Stimulated activated naive B cell treated with anti-CD40 and anti-IgM and Interleukin-4, amounts not matched to agents 10 μg/mL and 1 μg/mL and 100 μg/mL, for 72 hours (primary cell): Measurements from ENCODE around the gene CKS1B.

Experiments
- ATAC-seq, 2 donors: fragments of 150-1000 bp; cut with Tn5 transposase; replicated peaks; 2 replicates each; pipeline ENCODE4 v1.10.0; 2021; ENCODE audit warnings: moderate library complexity in 1 of 2
- DNase-seq: peaks from one replicate; pipeline ENCODE4 v3.0.0; 2021
- H3K27ac Mint-ChIP-seq: one replicate; pipeline ENCODE4 v1.8.0; 2022; ENCODE audit warnings: mild to moderate bottlenecking, mixed read lengths
- H3K27me3 Mint-ChIP-seq, 2 donors: one replicate each; pipeline ENCODE4 v1.8.0; 2022; ENCODE audit warnings: mixed read lengths in 2 of 2
- H3K36me3 Mint-ChIP-seq, 2 donors: one replicate each; pipeline ENCODE4 v1.8.0; 2022; ENCODE audit warnings: mixed read lengths in 2 of 2, mild to moderate bottlenecking in 1 of 2
- H3K4me1 Mint-ChIP-seq, 2 donors: one replicate each; pipeline ENCODE4 v1.8.0; 2022; ENCODE audit warnings: mixed read lengths in 2 of 2, mild to moderate bottlenecking in 1 of 2
- H3K4me3 Mint-ChIP-seq, 2 donors: one replicate each; pipeline ENCODE4 v1.8.0; 2022; ENCODE audit warnings: mild to moderate bottlenecking in 2 of 2, mixed read lengths in 2 of 2, moderate library complexity in 1 of 2
- H3K9me3 Mint-ChIP-seq, 2 donors: one replicate each; pipeline ENCODE4 v1.8.0; 2022; ENCODE audit warnings: mixed read lengths in 2 of 2, mild to moderate bottlenecking in 1 of 2

Gene CKS1B

GRCh38 chr1:154974102-154974807, at the start of gene CKS1B:
CKS1B (plus strand) TSS chr1:154974681; CDS start chr1:154974746, 65 bp downstream.
- Mint-ChIP-seq H3K36me3 (peaks cover 14 to 25% of the 10 kb centered on the region in 2 donors), H3K4me1 (peaks cover 33 to 42% of the 10 kb centered on the region in 2 donors), H3K4me3 (no peak within 1 kb of the TSS), H3K9me3 (no peaks in the 10 kb centered on the region), H3K27me3 (no peaks in the 10 kb centered on the region), H3K27ac (no peak within 1 kb of the TSS)
- DNase-seq (peak; percentile 98), ATAC-seq (peak; percentile 83 to 84)

- Mint-ChIP-seq H3K27ac (peak overlapping the region; percentile 68), H3K27me3 (no peaks in the 10 kb centered on the region), H3K4me1 (peaks cover 19 to 25% of the 10 kb centered on the region in 2 donors), H3K36me3 (peaks cover 46 to 65% of the 10 kb centered on the region in 2 donors), H3K4me3 (no peak overlapping the region), H3K9me3 (no peaks in the 10 kb centered on the region)
- peak; percentile 50 to 60 for ATAC-seq
- no peak for DNase-seq
These were observed 48.9 kb upstream of the CKS1B start for GRCh38 chr1:154925335-154926170.

GRCh38 chr1:154926201-154926600, 48.3 kb upstream of the CKS1B start:
- no peak overlapping the region for H3K27ac Mint-ChIP-seq
- no peaks in the 10 kb centered on the region for H3K27me3 Mint-ChIP-seq
- no peaks in the 10 kb centered on the region for H3K9me3 Mint-ChIP-seq
- DNase-seq (no peak), ATAC-seq (no peak)
- peaks cover 46 to 65% of the 10 kb centered on the region in 2 donors for H3K36me3 Mint-ChIP-seq
- H3K4me3 Mint-ChIP-seq = no peak overlapping the region
- peaks cover 19 to 25% of the 10 kb centered on the region in 2 donors for H3K4me1 Mint-ChIP-seq

- no peak overlapping the region for H3K27ac Mint-ChIP-seq
- H3K4me1 Mint-ChIP-seq = peaks cover 15 to 20% of the 10 kb centered on the region in 2 donors
- no peak for ATAC-seq
- no peak overlapping the region for H3K4me3 Mint-ChIP-seq
- no peak for DNase-seq
- H3K36me3 Mint-ChIP-seq = peaks cover 30% of the 10 kb centered on the region in 2 donors
- H3K27me3 Mint-ChIP-seq = no peaks in the 10 kb centered on the region
- H3K9me3 Mint-ChIP-seq = no peaks in the 10 kb centered on the region
These were observed 42.5 kb upstream of the CKS1B start for GRCh38 chr1:154931940-154932487.

- no peak for DNase-seq
- no peaks in the 10 kb centered on the region for H3K9me3 Mint-ChIP-seq
These were observed 40.0 kb upstream of the CKS1B start for GRCh38 chr1:154934358-154934948.

GRCh38 chr1:154935749-154936554, 38.5 kb upstream of the CKS1B start:
- peak overlapping the region; percentile 81 to 96 for H3K4me3 Mint-ChIP-seq

More at GRCh38 chr1:154934358-154934948, 40.0 kb upstream of the CKS1B start:
- Mint-ChIP-seq H3K4me3 (peak overlapping the region in 1 of 2 donors; percentile 10), H3K27me3 (no peaks in the 10 kb centered on the region), H3K4me1 (peaks cover 24 to 30% of the 10 kb centered on the region in 2 donors), H3K36me3 (peaks cover 11 to 17% of the 10 kb centered on the region in 2 donors), H3K27ac (no peak overlapping the region)
- no peak for ATAC-seq

GRCh38 chr1:154936555-154937084, 37.9 kb upstream of the CKS1B start, which contains the start of gene PMVK:
PMVK (minus strand) TSS chr1:154936719; CDS start chr1:154936685, 34 bp downstream.
- DNase-seq (peak; percentile 90), ATAC-seq (peak; percentile 85 to 90)
- Mint-ChIP-seq H3K9me3 (no peaks in the 10 kb centered on the region), H3K27me3 (no peaks in the 10 kb centered on the region), H3K4me3 (peak within 1 kb of the TSS; percentile 81 to 96), H3K36me3 (peaks cover 4 to 9% of the 10 kb centered on the region in 2 donors), H3K27ac (peak within 1 kb of the TSS; percentile 99), H3K4me1 (peaks cover 35 to 48% of the 10 kb centered on the region in 2 donors)

More at GRCh38 chr1:154935749-154936554, 38.5 kb upstream of the CKS1B start:
- H3K9me3 Mint-ChIP-seq = no peaks in the 10 kb centered on the region
- H3K27ac Mint-ChIP-seq = peak overlapping the region; percentile 99
- DNase-seq = no peak
- H3K27me3 Mint-ChIP-seq = no peaks in the 10 kb centered on the region
- ATAC-seq = no peak
- peaks cover 4 to 9% of the 10 kb centered on the region in 2 donors for H3K36me3 Mint-ChIP-seq
- H3K4me1 Mint-ChIP-seq = peaks cover 29 to 41% of the 10 kb centered on the region in 2 donors

GRCh38 chr1:154937085-154937987, 37.1 kb upstream of the CKS1B start:
- peak overlapping the region; percentile 99 for H3K27ac Mint-ChIP-seq
- peaks cover 4 to 7% of the 10 kb centered on the region in 2 donors for H3K36me3 Mint-ChIP-seq
- peaks cover 39 to 55% of the 10 kb centered on the region in 2 donors for H3K4me1 Mint-ChIP-seq
- no peaks in the 10 kb centered on the region for H3K27me3 Mint-ChIP-seq
- ATAC-seq (peak; percentile 79 to 84), DNase-seq (peak; percentile 85)
- H3K4me3 Mint-ChIP-seq = peak overlapping the region; percentile 81 to 96
- no peaks in the 10 kb centered on the region for H3K9me3 Mint-ChIP-seq

GRCh38 chr1:154937988-154938386, 36.5 kb upstream of the CKS1B start:
- no peak for ATAC-seq
- Mint-ChIP-seq H3K4me3 (peak overlapping the region; percentile 81 to 96), H3K9me3 (no peaks in the 10 kb centered on the region), H3K27me3 (no peaks in the 10 kb centered on the region), H3K4me1 (peaks cover 46 to 61% of the 10 kb centered on the region in 2 donors), H3K27ac (peak overlapping the region; percentile 99), H3K36me3 (peaks cover 4 to 7% of the 10 kb centered on the region in 2 donors)
- no peak for DNase-seq

GRCh38 chr1:154938604-154939399, 35.7 kb upstream of the CKS1B start:
- no peaks in the 10 kb centered on the region for H3K27me3 Mint-ChIP-seq
- peaks cover 53 to 67% of the 10 kb centered on the region in 2 donors for H3K4me1 Mint-ChIP-seq
- peaks cover 4% of the 10 kb centered on the region in 2 donors for H3K36me3 Mint-ChIP-seq
- peak overlapping the region; percentile 26 to 58 for H3K4me3 Mint-ChIP-seq
- no peak for DNase-seq
- H3K9me3 Mint-ChIP-seq = no peaks in the 10 kb centered on the region
- no peak for ATAC-seq
- H3K27ac Mint-ChIP-seq = peak overlapping the region; percentile 84

- peak overlapping the region; percentile 20 for H3K27ac Mint-ChIP-seq
- H3K4me1 Mint-ChIP-seq = peaks cover 59 to 76% of the 10 kb centered on the region in 2 donors
- ATAC-seq (no peak), DNase-seq (no peak)
- H3K36me3 Mint-ChIP-seq = peaks cover 2 to 4% of the 10 kb centered on the region in 2 donors
- peak overlapping the region; percentile 18 to 57 for H3K4me3 Mint-ChIP-seq
- H3K9me3 Mint-ChIP-seq = no peaks in the 10 kb centered on the region
- no peaks in the 10 kb centered on the region for H3K27me3 Mint-ChIP-seq
These were observed 34.3 kb upstream of the CKS1B start for GRCh38 chr1:154940213-154940560.
